ENCODE measurements around the gene APC.
A peak's percentile ranks its signal among the peaks of the same experiment; 100 is the strongest.

APC gene

GRCh38 chr5:112763165-112763564, 25.5 kb downstream of the APC start:
- DNase-seq (ENCODE audit: low read depth): no peak
- H3K4me3 ChIP-seq (replicated peaks; ENCODE audit: low read depth, low read length): no peak overlapping the region
- TF ChIP-seq, protein P1, sequence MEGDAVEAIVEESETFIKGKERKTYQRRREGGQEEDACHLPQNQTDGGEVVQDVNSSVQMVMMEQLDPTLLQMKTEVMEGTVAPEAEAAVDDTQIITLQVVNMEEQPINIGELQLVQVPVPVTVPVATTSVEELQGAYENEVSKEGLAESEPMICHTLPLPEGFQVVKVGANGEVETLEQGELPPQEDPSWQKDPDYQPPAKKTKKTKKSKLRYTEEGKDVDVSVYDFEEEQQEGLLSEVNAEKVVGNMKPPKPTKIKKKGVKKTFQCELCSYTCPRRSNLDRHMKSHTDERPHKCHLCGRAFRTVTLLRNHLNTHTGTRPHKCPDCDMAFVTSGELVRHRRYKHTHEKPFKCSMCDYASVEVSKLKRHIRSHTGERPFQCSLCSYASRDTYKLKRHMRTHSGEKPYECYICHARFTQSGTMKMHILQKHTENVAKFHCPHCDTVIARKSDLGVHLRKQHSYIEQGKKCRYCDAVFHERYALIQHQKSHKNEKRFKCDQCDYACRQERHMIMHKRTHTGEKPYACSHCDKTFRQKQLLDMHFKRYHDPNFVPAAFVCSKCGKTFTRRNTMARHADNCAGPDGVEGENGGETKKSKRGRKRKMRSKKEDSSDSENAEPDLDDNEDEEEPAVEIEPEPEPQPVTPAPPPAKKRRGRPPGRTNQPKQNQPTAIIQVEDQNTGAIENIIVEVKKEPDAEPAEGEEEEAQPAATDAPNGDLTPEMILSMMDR (IDR thresholded peaks at IDR 0.05; ENCODE audit: low read length, missing control alignments): no peak

DNA sequence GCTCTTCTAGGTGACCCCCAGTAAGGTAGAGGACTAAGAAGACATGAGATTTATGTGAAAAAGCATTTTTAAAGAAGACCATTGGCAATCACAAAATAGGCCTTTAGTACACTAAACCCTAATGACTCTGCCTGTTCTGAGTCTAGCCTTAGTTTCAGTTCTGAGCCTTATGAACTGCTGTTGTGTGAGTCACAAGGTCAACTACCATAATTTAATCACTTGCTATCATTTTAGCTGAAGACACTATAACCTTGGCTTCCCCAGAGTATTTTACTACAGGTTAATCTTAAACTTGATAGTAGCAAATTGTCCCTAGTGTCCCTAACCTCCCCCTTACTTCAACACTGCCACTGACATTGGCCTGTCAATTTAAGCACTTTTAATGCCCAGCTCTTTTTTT, 34.4 kb downstream of the APC start:
- TF ChIP-seq, protein P1 (IDR thresholded peaks at IDR 0.05; ENCODE audit: low read length, missing control alignments): no peak
- no peak for DNase-seq (ENCODE audit: low read depth)
- no peak overlapping the region for H3K4me3 ChIP-seq (replicated peaks; ENCODE audit: low read depth, low read length)

- peak; percentile 72 for DNase-seq (ENCODE audit: low read depth)
- no peak overlapping the region for H3K4me3 ChIP-seq (replicated peaks; ENCODE audit: low read depth, low read length)
- TF ChIP-seq, protein P1 (IDR thresholded peaks at IDR 0.05; ENCODE audit: low read length, missing control alignments): no peak
These were observed 38.7 kb downstream of the APC start for GRCh38 chr5:112776301-112776856.

GRCh38 chr5:112779531-112779930, 41.8 kb downstream of the APC start:
- peak; percentile 82 for DNase-seq (ENCODE audit: low read depth)
- no peak overlapping the region for H3K4me3 ChIP-seq (replicated peaks; ENCODE audit: low read depth, low read length)
- TF ChIP-seq, protein P1 (IDR thresholded peaks at IDR 0.05; ENCODE audit: low read length, missing control alignments): no peak

DNA sequence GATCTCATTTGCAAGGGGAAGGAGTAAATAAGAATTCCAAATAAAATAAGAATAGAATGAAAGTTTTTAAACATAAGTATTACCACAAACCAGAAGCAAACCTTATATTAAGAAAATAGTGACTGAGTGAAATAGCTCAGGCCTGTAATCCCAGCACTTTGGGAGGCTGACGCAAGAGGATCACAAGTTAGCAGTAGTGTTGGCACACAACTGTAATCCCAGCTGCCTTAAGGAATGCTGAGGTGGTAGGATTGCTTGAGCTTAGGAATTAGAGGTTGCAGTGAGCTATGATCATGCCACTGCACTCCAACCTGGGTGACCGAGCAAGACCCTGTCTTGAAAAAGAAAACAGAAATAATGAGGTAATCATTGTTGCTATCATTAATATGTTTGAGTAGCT, 47.0 kb downstream of the APC start:
- H3K4me3 ChIP-seq (replicated peaks; ENCODE audit: low read depth, low read length): no peak overlapping the region
- peak; percentile 51 for DNase-seq (ENCODE audit: low read depth)
- TF ChIP-seq, protein P1 (IDR thresholded peaks at IDR 0.05; ENCODE audit: low read length, missing control alignments): no peak

- H3K4me3 ChIP-seq (replicated peaks; ENCODE audit: low read depth, low read length): no peak overlapping the region
- TF ChIP-seq, protein P1 (IDR thresholded peaks at IDR 0.05; ENCODE audit: low read length, missing control alignments): no peak
- DNase-seq (ENCODE audit: low read depth): peak; percentile 3
These were observed 49.6 kb downstream of the APC start for GRCh38 chr5:112787261-112787660.

DNA sequence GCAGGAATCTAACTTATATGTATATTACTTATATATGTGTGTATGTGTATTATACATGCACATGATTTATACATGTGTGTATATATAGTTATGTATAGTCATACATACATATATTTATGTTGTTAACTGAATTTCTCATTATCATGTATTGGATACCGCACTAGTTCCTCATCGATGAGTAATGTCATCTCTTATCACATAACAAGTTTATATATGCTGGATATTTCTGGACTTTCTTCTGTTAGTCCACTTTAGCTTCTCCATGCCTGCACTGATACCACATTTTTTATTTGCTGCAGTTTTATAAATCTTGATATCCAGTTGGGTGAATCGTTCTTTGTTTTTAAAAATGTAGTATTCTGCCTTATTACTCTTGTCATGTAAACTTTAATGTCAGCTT, 50.2 kb downstream of the APC start:
- no peak overlapping the region for H3K4me3 ChIP-seq (replicated peaks; ENCODE audit: low read depth, low read length)
- DNase-seq (ENCODE audit: low read depth): no peak
- TF ChIP-seq, protein P1 (IDR thresholded peaks at IDR 0.05; ENCODE audit: low read length, missing control alignments): no peak
